SU-DHL-6 (cell line): ENCODE measurements around the gene TANGO6.

ENCODE experiments used
- EZH2phosphoT487 ChIP-seq: fragments of 200-600 bp; sonication (generic), shearing (Covaris generic); conservative IDR thresholded peaks from 2 replicates; pipeline ENCODE4 v1.6.1; 2018; ENCODE audit warnings: mild to moderate bottlenecking, antibody characterized with exemption, low read length, moderate library complexity, mixed read lengths
- TF ChIP-seq, protein P1 (sequence below): fragments of 200-600 bp; sonication (generic); IDR thresholded peaks from one replicate; pipeline ENCODE4 v1.5.1; 2017; ENCODE audit warnings: antibody characterized with exemption, mild to moderate bottlenecking, low read length, moderate library complexity; ENCODE audit not compliant: insufficient read depth, poor library complexity, severe bottlenecking

DNA sequence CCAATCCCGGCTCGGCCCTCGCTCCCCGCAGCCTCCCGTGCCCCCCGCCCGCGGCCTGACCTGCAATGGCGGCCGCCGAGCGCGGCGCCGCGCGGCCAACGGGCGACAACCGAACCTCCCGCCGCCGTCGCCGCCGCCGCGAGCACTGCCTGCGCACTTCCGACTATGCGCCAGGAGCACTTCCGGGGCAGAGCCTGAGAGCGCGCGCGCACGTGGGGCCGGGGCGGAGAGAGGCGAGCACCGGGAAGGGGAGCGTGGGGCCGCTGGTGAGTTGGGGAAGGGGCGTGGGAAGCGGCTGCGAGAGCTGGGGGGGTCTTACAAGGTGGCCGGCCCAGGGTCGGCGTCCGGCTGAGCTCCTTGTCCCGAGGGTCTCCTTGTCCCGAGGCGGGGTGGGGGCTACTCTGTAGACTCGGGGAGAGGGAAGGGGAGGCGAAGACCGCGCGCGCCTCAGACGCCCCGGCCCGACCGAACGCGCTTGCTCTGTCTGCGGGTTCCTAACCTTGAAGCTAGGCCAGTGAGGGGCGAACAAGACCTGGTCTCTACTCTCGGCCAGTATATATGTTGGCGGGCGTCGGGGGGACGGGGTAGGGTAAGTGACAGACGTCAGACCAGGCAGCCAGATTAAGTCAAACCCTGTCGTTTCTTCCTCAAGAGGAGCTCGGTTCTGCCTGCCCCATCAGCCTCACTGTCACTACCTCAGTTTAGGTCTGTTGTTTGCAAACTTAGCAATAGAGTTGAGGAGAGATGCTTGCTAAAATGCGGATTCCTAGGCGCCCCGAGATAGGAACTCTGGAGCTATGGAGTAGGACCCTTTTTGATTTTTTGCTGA, 289.3 kb downstream of the TANGO6 start, which contains the start of the genes CHTF8 and UTP4:
- TF ChIP-seq, protein P1, sequence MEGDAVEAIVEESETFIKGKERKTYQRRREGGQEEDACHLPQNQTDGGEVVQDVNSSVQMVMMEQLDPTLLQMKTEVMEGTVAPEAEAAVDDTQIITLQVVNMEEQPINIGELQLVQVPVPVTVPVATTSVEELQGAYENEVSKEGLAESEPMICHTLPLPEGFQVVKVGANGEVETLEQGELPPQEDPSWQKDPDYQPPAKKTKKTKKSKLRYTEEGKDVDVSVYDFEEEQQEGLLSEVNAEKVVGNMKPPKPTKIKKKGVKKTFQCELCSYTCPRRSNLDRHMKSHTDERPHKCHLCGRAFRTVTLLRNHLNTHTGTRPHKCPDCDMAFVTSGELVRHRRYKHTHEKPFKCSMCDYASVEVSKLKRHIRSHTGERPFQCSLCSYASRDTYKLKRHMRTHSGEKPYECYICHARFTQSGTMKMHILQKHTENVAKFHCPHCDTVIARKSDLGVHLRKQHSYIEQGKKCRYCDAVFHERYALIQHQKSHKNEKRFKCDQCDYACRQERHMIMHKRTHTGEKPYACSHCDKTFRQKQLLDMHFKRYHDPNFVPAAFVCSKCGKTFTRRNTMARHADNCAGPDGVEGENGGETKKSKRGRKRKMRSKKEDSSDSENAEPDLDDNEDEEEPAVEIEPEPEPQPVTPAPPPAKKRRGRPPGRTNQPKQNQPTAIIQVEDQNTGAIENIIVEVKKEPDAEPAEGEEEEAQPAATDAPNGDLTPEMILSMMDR: no peak
- no peak for TF ChIP-seq EZH2phosphoT487
